ENCODE data around the gene SIRT7.

Gene SIRT7, protein sequence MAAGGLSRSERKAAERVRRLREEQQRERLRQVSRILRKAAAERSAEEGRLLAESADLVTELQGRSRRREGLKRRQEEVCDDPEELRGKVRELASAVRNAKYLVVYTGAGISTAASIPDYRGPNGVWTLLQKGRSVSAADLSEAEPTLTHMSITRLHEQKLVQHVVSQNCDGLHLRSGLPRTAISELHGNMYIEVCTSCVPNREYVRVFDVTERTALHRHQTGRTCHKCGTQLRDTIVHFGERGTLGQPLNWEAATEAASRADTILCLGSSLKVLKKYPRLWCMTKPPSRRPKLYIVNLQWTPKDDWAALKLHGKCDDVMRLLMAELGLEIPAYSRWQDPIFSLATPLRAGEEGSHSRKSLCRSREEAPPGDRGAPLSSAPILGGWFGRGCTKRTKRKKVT

DNA sequence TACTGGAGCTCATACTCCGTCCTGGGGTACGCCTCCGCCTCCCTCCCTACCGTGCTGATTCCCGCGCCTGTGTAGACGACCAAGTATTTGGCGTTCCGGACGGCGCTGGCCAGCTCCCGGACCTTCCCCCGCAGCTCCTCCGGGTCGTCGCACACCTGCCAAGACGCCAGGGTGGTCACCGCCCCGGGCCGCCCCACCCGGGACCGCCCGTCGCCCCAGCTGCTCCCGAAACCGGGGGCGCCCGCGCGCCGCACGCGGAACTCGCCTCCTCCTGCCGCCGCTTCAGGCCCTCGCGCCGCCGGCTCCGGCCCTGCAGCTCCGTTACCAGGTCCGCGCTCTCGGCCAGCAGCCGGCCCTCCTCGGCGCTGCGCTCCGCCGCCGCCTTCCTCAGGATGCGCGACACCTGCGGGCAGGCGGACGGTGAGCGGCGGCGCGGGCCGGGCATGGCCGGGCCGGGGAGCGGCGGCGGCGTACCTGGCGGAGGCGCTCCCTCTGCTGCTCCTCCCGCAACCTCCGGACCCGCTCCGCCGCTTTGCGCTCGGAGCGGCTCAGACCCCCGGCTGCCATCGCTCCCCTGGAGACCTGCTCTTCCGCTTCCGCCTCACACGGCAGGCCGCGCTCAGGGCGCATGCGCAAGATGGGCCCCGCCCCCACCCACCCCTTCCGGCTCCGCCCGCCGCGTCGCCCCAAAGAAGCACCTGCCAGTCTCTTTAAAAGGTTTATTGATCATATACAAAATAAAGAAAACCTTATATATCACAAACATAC is at the start of gene SIRT7:
Gene SIRT7, minus strand, starts transcription at position 612 of the 768 bp plus-strand sequence. Its CDS starts 45 bp downstream, at position 567.
- DNase-seq: peak; percentile 86

DNA sequence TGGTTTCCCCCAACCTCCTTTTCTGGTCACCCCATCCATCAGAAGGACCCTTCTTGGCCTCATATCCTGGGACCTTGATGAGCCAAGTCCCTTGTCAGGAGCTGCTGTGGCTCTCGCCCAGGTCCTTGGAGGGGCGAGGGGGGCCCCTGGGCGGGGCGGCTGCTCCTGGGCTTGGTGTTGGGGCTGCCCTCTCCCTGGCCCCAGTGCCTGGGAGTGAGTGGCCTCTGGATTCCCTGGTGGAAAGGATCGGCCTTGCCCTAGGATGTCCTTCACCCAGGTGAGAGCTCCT is 49.2 kb upstream of the SIRT7 start:
- DNase-seq: no peak

DNA sequence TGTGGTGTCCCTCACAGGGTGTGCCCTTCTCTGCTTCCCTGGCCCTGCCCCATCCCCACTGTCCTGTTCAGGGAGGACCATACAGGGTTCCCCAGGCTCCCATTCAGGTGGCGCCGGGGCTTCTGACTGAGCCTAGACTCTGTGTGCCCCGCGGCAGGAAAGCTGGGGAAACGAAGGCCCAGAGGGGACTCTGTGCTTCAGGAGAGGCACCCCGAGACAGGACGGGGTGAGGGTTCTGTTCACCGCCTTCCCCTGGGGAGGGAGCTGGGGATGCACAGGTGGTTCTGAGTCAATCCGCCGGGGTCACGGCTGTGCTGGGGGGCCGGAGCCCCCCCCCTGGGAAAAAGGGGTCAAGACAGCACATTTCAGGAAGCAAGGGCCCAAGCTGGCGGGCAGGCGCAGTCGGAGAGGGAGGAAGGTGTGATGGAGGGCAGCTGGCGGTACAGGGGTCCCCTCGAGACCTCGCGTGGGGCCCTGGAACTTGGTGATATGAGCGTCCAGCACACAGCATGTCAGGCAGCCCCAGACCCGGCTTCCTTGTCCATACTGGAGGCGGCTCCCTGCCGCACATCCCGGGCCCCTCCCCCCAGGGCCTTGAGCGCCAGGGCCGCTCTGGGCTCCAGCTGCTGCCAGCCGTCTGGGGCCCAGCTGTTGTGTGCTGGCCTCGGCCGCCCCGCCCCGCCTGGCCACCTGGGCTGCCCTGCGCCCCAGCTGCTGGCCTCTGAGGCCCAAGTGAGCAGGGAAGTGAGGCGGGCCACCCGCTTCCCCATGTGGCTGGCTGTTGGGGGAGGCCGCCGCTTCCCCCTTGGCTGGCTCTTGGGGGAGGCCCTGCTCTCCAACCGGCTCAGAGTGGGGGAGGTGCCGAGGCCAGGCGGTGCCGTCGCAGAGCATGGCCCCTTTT is 48.6 kb upstream of the SIRT7 start:
- no peak for DNase-seq

DNA sequence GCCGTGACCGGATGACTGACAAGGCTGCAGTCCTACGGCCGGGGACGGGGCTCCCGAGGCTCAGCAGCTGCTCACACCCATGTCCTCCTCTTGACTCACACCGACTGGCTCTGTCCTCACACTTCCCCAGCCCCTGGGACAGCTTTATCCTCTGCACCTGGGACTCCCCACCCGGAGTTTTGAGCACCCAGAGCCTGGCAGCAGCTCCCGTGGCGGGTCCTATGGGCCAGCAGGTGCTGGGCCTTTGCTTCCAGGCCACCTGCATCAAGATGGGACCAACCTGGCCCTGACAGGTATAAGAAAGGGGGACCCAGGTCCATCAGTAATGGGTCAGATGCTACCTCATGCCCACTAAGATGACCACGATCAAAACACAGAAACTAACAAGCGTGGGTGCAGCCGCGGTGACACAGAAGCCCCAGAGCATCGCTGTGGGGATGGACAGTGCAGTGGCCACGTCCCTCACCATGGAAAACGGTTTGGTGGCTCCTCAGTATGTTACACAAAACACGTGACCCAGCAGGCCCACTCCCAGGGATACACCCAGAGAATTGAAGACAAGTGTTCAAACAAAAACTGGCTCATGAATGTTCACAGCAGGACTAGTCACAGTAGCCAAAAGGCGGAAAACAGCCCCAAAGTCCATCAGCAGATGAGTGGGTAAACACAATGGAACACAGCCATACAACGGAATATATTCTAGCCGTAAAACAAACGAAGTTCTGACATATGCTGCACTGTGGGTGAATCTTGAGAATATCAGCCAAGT is 46.3 kb upstream of the SIRT7 start:
- no peak for DNase-seq

DNA sequence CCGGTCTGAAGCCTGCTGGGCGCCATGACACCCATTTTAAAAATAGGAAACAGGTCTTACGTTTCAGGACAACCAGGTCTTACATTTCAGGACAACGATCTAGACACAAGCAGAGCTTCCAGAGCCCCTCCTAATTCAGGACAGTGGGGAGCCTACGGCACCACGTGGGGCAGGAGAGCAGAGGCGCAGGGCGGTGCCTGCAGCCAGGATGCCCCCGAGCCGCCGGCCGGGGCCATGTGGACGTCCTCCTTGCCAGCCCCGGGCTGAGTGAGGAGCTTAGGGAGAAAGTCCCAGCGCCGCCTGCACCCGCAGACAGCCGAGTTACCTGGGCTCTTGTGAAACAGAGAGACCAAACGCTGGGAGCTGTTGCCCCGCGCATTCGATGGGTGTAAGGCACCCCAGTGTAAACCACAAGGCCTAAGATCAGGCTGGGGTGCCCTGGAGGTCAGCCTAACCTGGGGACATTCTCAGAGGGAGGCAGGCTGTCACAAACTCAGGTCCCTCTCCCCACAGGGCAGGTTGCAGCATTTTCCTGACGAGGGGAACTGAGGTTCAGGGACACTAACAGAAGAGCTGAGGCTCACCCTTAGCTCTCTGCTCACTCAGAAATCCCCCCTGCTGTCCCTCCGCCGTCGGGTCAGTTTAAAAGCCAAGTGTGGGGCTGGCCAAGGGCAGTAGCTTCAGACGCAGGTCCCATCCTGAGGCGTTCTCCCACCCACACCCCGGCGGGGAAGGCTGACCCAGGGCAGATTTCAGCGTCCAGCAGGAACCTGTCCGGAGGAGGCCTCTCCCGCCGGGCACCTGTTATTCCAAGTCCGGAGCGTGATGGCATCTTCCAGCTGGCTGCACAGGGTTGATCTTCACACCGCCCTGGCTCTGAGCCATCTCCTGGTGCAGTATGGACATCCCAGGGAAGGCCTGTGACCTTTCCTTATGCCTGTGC is 44.8 kb upstream of the SIRT7 start:
- no peak for DNase-seq

DNA sequence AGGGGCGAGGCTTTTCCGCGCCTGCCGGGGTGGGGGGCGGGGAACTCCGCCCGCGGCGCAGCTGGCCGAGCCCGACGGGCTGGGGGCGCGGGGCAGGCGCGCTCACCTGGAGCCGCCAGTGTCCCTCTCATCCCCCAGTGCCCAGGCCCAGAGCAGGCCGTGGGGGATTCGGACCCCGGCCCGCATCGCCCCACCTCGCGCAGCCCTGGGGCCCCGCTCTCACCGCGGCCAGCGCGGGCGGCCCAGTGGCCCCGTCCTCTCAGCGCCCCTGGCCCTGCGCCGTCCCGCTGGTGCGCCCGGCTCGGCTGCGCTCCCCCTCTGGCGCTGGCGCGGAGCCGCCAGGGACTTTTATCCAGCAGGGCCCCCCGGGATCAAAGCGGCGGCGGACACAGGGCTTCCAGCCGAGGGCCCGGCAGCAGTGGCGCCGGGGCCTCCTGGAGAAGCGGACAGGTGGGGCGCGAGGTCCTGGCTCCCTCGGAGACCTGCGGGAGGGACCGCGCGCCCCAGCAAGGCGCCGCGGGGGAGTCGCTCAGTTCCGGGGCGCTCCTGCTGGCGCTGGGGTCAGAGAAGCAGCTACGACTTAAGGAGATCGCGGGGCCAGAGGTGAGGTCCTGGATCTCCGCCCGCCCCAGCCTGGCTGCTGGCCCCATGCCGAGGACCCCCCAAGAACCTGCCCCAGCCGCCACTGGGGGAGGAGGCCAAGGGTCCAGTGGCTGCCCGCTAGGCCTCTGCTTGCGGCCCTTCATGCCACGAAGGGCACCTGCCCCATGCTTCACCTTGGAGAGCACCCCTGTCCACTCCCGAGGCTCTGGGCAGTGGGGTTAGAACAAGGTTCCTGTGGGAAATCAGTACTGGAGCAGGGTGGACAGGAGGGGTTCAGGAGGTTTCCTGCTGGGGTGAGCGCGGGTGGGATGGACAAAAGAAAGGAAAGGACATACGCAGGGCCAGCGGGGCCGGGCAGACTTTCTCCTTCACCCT is 43.8 kb upstream of the SIRT7 start:
- DNase-seq: peak; percentile 36

DNA sequence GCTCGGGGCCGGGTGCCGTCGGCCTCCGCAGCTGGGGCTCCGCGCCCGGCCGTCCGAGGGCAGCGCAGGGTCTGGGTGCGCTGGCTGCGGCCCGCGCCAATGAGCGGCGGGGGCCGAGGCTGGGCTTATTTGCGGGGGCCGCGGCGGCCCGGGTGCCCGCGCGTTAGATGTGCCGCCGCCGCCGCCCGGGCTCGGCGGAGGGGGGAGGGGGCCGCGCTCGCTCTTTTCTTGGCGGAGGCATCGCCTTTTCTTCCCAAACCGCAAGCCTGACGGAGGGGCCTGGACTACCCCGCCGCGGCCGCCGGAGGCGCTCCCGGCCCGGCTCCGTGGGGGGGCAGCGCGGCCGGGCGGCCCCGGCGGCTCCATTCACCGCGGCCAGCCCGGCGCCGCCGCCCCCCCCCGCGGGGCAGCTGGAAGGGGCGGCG is 43.1 kb upstream of the SIRT7 start, which contains the start of gene NOTUM:
Gene NOTUM, minus strand, starts transcription at position 101 of the 425 bp plus-strand sequence. CDS start 278 bp downstream, outside the sequence.
- peak; percentile 40 for DNase-seq

DNA sequence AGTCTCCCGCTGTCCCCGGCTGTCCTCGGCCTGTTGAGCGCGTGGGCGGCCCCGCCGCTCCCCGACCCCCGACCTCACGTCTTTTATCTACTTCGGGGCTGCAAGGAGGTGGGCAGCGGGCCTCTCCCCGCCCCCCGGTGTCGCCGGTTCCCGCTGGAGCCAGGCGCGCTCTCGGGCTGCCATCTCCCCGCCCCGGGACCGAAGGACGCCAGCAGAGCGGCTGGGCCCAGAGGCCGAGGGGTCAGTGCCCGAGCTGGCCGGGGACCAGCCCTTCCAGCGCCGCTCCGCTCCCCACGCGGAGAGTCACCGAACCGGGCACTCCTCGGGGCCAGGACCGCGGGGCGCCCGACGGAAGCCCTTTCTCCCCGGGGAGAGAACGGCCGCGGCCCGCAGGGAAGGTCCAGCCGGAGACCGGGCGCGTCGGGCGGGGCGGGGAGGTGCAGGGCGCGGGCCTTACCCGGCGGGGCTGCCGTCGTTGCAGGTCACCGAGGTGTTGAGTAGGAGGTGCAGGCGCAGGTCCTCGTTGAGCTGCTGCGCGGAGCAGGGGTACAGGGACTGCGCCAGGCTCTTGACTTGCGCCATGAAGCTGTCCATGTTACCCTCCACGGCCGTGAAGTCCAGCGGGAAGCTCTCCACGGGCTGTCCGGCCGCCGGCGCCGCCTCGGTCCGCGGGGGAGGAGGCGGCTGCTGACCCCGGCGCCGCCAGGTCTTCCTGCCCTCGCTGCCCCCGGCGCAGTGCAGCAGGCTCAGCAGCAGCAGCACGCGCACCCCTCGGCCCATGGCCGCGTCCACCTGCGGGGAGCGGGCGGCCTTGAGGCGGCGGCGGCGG is 42.4 kb upstream of the SIRT7 start:
- peak; percentile 48 for DNase-seq

DNA sequence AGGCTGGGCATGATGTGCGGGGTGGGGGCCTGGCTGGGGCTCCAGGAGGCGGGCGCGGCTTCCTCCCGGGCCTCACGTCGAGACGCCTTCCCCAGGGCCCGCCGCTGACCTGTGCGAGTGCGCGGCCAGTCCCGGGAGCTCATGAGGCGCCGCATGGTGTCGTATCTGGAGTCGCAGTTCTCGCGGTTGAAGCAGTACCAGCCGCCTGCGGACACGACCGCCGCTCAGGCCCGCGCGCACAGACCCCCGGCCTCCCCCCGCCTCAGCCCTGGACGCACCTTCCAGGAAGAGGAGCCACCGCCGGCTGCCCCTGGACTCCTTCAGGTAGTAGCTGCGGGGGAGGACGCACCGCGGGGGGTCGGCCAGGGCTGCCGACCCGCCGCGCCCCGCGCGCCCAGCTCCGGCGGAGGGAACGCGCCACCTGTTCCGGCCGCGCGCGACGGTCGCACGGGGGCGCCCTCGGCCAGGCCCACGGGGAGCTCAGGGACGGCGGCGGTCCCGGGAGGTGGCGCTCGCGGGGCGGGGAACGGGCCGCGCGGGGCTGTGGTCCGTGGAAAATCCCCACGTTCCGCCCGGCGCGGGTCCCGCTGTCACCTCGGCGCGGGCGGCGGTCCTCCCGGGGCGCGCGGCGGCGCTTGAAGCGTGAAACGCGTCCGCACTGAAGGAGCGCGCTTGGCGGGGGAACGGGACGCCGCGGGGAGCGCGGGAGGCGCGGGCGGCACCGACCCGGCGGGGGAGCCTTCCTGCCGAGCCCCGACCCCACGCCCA is 41.6 kb upstream of the SIRT7 start:
- peak; percentile 90 for DNase-seq

DNA sequence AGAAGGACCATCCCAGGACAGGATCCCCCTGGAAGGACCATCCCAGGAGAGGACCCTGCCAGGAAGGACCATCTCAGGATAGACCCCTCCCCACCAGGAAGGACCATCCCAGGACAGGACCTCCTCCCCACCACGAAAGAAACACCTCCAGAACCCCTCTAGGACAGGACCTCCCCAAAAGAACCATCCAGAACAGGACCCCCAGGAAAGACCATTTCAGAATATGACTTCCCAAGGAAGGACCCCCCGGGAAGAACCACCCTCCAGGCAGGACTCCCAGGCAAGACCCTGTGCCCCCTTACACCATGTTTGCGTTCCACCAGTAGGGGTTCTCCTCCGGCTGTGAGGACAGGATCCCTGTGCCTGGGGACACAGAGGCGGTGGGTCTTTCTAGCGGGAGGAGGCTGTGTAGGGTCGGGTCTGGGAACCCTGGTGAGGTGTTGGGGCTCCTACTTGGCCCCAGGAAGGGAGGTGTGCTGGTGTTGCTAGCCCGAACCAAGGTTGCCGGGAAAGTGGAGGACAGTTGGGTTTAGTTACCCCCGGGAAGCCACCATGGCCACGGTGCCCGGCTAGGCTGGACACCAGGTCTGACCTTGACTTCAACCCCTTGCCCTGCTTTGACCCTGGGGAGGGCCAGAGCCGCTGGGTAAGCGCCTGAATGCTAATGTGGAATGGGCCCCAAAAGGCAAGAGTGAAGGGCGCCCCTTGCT is 40.8 kb upstream of the SIRT7 start:
- no peak for DNase-seq

DNA sequence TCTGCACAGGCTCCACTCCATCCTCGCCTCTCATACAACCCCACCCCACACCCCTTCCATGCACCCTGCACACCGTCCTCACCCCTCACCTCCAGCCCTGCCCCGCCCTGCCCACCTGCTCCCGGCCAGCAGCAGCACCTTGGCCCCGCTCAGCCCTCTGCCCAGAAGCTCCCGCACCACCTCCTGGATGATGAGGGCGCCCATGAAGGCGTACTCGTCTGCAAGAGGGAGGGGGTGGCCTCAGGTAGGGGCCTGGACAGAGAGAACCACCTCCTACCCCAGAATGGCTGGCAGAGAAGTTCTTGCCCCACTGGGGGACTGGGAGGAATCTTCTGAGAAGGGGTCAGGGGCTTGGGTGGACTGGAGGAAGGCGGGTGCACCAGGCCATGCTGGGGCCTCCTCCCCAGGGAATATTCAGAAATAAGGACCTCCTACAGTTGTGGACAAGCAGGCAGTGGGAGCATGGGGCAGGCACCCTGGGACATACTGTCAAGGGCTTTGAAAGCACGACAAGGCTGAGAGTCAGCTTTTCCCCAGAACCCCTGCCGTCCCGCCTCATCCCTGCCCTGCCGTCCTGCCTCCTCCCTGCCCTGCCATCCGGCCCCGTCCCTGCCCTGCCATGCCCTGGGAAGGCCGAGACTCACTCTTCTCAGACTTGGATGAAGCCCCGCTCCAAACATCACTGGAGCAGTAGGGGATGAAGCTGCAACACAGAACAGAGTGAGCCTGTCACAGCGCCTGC is 39.9 kb upstream of the SIRT7 start:
- DNase-seq: no peak

DNA sequence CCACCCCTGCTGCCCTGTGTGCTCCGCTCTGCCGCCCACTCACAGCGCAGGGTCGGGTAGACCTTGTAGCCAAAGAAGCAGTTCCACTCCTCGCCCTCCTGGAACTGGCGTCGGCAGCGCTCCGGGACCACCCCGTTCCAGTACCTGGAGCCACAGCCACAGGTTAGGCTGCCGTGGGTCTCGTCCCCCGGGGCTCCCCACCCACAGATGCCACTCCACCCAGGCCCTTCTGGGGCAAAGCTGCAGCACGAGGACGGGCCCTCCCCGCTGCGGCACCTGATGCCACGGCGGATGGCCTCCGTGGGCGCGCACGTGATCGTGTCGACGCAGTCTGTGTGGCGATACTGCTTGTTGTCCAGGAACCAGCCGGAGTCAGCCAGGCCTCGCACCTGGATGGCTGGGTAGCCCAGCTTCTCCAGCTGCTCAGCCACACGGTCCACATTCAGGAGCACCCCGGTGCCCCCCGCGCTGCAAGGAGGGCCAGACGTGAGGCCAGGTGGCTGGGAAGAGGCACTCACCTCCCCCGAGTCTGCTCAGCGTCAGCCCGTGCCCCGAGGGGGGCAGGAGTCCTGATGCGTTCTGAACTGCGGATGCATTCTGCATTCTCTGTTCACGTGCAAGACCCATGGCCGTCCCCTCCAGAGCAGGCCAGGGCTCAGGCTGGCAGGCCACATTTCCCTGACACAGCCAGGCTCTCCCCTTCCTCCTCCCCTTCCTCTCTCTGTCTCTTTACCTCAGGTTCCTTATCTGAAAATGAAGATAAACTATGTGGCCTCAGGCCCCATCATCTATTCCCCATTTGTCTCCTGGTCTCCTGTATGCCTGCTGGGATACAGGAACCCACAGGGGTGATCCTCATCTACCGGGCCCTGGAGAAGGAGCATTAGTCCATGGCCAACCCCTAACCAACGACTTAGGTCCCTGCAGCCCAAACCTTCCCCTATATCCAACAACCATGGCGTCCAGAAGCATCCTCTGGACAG is 38.9 kb upstream of the SIRT7 start:
- no peak for DNase-seq

DNA sequence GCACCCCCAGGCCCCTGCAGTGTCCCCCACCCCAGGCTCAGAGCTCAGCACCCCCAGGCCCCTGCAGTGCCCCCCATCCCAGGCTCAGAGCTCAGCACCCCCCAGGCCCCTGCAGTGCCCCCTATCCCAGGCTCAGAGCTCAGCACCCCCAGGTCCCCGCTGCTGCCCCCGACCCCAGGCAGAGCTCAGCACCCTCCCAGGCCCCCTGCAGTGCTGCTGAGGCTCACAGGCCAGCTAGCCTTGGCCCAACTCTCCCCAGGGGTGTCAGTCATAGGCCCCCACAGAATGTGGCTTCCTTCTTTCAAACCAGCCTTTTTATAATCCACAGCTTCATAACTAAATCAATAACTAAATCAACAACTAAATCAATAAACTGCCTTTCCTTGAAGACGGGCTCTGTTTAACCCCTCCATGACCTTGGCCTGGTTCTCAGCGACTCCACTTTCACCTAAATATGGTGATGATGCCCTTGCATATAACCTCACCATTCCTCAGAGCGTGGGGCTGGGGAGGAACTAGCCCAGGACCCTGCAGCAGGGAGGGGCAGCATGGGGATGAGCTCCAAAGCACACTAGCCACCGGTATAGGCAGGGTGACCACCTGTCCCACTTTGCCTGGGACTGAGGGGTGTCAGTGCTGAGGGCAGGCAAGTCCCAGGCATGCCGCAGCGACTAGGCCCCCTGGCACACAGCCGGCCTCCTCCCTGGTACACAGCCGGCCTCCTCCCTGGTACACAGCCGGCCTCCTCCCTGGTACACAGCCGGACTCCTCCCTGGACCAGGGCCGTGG is 38.0 kb upstream of the SIRT7 start:
- no peak for DNase-seq

DNA sequence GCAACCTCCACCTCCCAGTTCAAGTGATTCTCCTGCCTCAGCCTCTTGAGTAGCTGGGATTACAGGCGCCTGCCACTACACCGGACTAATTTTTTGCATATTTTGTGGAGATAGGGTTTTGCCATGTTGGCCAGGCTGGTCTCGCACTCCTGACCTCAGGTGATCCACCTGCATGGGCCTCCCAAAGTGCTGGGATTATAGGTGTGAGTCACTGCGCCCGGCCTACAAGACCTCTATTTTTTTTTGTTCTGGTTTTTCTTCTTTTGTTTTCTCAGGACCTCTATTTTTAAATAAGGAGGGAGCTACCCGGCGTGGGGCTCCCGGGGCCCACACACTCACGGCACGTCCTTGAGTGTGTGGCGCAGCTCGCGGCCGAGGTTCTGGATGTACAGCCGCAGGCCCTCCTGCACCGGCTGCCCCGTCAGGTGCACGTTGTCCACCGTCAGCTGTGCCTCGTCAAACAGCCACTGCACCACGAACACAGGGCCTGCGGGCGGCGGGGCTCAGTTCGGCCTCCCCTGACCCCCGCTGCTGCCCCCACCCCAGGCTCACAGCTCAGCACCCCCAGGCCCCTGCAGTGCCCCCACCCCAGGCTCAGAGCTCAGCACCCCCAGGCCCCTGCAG is 37.2 kb upstream of the SIRT7 start:
- DNase-seq: no peak

Data from activated T-cell treated with anti-CD3 and anti-CD28 coated beads, Interleukin-2, amount 50 U/mL, for 1 hour (primary cell).